ENCODE data around the gene TOP3B.

DNA sequence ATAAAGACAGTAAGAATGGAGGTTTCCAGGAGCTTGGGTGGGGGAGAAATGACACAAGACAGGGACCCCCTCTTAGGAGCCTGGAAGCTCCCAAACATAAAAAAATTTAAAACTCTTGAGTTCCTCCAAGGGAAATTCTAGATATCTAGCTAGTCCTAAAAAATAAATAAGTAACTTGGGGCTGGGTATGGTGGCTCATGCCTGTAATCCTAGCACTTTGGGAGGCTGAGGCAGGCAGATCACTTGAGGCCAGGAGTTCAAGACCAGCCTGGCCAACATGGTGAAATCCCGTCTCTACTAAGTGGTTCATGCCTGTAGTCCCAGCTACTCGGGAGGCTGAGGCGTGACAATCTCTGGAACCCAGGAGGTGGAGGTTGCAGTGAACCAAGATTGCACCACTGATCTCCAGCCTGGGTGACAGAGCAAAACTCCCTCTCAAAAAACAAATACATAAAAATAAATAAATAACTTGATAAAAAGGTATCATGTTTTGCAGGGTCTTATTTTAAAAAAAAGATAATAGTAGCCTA, 20.0 kb upstream of the TOP3B start:
- TF ChIP-seq, protein P1, sequence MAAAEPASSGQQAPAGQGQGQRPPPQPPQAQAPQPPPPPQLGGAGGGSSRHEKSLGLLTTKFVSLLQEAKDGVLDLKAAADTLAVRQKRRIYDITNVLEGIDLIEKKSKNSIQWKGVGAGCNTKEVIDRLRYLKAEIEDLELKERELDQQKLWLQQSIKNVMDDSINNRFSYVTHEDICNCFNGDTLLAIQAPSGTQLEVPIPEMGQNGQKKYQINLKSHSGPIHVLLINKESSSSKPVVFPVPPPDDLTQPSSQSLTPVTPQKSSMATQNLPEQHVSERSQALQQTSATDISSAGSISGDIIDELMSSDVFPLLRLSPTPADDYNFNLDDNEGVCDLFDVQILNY (CRISPR knock-in tag; IDR thresholded peaks at IDR 0.05): no peak
- TF ChIP-seq E2F1 (CRISPR knock-in tag; IDR thresholded peaks at IDR 0.05) (no peak), EMX1 (CRISPR knock-in tag; IDR thresholded peaks at IDR 0.05) (no peak), ZNF532 (CRISPR knock-in tag; IDR thresholded peaks at IDR 0.05; ENCODE audit: borderline replicate concordance) (no peak), ZSCAN18 (CRISPR knock-in tag; IDR thresholded peaks at IDR 0.05) (no peak)
- TF ChIP-seq, protein P2, sequence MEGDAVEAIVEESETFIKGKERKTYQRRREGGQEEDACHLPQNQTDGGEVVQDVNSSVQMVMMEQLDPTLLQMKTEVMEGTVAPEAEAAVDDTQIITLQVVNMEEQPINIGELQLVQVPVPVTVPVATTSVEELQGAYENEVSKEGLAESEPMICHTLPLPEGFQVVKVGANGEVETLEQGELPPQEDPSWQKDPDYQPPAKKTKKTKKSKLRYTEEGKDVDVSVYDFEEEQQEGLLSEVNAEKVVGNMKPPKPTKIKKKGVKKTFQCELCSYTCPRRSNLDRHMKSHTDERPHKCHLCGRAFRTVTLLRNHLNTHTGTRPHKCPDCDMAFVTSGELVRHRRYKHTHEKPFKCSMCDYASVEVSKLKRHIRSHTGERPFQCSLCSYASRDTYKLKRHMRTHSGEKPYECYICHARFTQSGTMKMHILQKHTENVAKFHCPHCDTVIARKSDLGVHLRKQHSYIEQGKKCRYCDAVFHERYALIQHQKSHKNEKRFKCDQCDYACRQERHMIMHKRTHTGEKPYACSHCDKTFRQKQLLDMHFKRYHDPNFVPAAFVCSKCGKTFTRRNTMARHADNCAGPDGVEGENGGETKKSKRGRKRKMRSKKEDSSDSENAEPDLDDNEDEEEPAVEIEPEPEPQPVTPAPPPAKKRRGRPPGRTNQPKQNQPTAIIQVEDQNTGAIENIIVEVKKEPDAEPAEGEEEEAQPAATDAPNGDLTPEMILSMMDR (IDR thresholded peaks at IDR 0.05): no peak
